Measurements from ENCODE around the gene CDC37L1. TPM values are rescaled to one million over a fixed set of nuclear protein-coding genes. Genes with fewer than 3 reads are reported as not detected.

CDC37L1 gene
- total RNA-seq, 1 donor, result 25.9 TPM

DNA sequence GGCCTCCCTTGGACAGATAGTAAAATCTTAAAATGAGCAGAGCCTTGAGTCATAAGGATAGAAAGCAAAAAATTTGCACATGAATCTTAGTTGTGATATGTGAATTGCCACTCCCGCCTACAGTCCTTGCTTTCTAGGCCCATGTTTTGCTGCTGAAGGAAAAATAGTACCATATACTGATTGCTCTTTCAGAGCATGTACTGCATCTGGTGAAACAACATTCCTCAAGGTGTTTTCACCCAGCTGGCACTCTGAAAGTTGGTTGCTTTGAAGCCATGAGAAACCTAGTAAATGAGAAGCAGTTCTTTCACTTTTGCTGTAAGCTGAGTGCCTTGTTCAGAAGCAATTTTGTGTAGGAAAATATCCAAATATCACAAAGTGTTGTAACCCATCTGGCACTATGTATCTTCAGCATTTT, 10.3 kb downstream of the CDC37L1 start:
- TF ChIP-seq, protein P1, sequence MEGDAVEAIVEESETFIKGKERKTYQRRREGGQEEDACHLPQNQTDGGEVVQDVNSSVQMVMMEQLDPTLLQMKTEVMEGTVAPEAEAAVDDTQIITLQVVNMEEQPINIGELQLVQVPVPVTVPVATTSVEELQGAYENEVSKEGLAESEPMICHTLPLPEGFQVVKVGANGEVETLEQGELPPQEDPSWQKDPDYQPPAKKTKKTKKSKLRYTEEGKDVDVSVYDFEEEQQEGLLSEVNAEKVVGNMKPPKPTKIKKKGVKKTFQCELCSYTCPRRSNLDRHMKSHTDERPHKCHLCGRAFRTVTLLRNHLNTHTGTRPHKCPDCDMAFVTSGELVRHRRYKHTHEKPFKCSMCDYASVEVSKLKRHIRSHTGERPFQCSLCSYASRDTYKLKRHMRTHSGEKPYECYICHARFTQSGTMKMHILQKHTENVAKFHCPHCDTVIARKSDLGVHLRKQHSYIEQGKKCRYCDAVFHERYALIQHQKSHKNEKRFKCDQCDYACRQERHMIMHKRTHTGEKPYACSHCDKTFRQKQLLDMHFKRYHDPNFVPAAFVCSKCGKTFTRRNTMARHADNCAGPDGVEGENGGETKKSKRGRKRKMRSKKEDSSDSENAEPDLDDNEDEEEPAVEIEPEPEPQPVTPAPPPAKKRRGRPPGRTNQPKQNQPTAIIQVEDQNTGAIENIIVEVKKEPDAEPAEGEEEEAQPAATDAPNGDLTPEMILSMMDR (IDR thresholded peaks at IDR 0.05; ENCODE audit: insufficient read depth, low read depth, low read length), result no peak
- no peak for DNase-seq (ENCODE audit: low read depth)
- H3K4me3 ChIP-seq (ENCODE audit: low read depth, low read length), result no peak overlapping the region

GRCh38 chr9:4690144-4690543, 10.8 kb downstream of the CDC37L1 start:
- TF ChIP-seq, protein P1 (IDR thresholded peaks at IDR 0.05; ENCODE audit: insufficient read depth, low read depth, low read length), result no peak
- H3K4me3 ChIP-seq (ENCODE audit: low read depth, low read length), result no peak overlapping the region
- no peak for DNase-seq (ENCODE audit: low read depth)

- TF ChIP-seq, protein P1 (IDR thresholded peaks at IDR 0.05; ENCODE audit: insufficient read depth, low read depth, low read length), result no peak
- peak; percentile 21 for DNase-seq (ENCODE audit: low read depth)
- H3K4me3 ChIP-seq (ENCODE audit: low read depth, low read length), result no peak overlapping the region
Measured at GRCh38 chr9:4691795-4692194, 12.4 kb downstream of the CDC37L1 start.

DNA sequence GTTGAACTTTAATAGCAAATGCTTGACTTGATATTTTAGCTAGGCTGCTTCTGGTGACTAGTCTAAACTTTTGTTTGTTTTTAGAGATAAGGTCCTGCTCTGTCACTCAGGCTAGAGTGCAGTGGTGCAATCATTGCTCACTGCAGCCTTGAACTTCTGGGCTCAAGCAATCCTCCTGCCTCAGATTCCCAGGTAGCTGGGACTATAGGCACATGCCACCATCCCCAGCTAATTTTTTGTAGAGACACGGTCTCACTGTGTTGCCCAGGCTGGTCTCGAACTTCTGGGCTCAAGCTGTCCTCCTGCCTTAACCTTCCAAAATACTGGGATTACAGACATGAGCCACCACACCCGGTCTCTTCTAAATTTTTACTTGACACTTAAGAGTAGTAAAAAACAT, 20.7 kb downstream of the CDC37L1 start:
- no peak overlapping the region for H3K4me3 ChIP-seq (ENCODE audit: low read depth, low read length)
- TF ChIP-seq, protein P1 (IDR thresholded peaks at IDR 0.05; ENCODE audit: insufficient read depth, low read depth, low read length), result no peak
- no peak for DNase-seq (ENCODE audit: low read depth)

DNA sequence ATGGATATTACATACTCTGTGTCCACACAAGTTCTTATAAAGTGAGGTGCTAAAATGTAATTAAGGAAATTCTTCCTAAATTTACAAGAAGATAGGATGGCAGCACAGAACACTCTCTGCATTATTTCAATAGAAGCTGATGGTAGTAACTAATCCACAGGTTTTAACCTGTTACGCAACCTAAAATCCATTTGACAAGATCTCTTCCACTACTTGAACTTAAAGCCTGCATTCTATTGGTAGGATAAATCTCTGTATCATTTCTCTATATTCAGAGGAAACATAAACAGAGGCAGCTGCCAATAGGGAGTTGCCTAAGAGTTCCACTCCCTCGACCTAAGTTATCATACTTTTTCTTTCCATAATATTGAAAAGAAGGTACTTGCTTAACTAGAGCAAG, 21.6 kb downstream of the CDC37L1 start:
- TF ChIP-seq, protein P1 (IDR thresholded peaks at IDR 0.05; ENCODE audit: insufficient read depth, low read depth, low read length), result no peak
- DNase-seq (ENCODE audit: low read depth), result peak; percentile 76
- H3K4me3 ChIP-seq (ENCODE audit: low read depth, low read length), result no peak overlapping the region

- DNase-seq (ENCODE audit: low read depth), result no peak
- TF ChIP-seq, protein P1 (IDR thresholded peaks at IDR 0.05; ENCODE audit: insufficient read depth, low read depth, low read length), result no peak
- no peak overlapping the region for H3K4me3 ChIP-seq (ENCODE audit: low read depth, low read length)
Measured at GRCh38 chr9:4701526-4701925, 22.2 kb downstream of the CDC37L1 start.

DNA sequence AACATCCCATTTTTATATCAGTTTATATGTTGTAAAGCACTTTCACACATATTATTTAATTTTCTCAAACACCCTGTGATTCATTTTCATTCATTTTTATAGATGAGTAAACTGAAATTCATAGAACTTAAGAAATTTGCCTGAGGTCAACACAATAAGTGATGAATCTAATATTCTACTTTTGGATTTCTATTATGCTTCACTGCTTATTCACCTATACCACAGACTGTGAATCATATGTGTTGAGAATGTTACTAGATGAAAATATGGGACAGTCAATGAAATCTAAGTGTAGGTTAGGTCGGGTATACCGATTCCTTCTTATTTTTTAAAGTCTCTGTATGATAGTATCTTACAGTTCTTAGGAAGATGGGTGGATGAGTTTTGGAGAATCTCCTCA, 24.8 kb downstream of the CDC37L1 start:
- TF ChIP-seq, protein P1 (IDR thresholded peaks at IDR 0.05; ENCODE audit: insufficient read depth, low read depth, low read length), result no peak
- H3K4me3 ChIP-seq (ENCODE audit: low read depth, low read length), result no peak overlapping the region
- no peak for DNase-seq (ENCODE audit: low read depth)
